H1 (cell line): ENCODE results near the gene IL17RA. TPM values are rescaled to one million over a fixed set of nuclear protein-coding genes. Genes with fewer than 3 reads are reported as not detected.
A peak's percentile ranks its signal among the peaks of the same experiment; 100 is the strongest.

Source experiments
- CHD7 ChIP-seq: fragments of 300-600 bp; sonication (generic); IDR thresholded peaks from 2 replicates; pipeline ENCODE4 v1.7.1; 2012; ENCODE audit warnings: low read length, moderate library complexity, mild to moderate bottlenecking, inconsistent platforms; ENCODE audit not compliant: insufficient replicate concordance
- CTCF ChIP-seq, 3 experiments: IDR thresholded peaks; 1 replicate in 2 of 3; 2 replicates in 1 of 3; pipeline versions ENCODE4 v1.5.1 to v1.6.1; 2011; ENCODE audit warnings: low read length in 3 of 3, mild to moderate bottlenecking in 3 of 3, inconsistent platforms in 2 of 3, low read depth in 1 of 3, moderate library complexity in 1 of 3; ENCODE audit not compliant: insufficient read depth in 1 of 3; ENCODE audit errors: control extremely low read depth in 1 of 3
- RXRA ChIP-seq: IDR thresholded peaks from 2 replicates; pipeline ENCODE4 v1.6.1; 2011; ENCODE audit warnings: low read depth, mild to moderate bottlenecking, low read length, moderate library complexity; ENCODE audit not compliant: insufficient read depth
- SRF ChIP-seq: IDR thresholded peaks from 2 replicates; pipeline ENCODE4 v1.6.1; 2011; ENCODE audit warnings: mild to moderate bottlenecking, low read depth, low read length, moderate library complexity
- TAF1 ChIP-seq: IDR thresholded peaks from 2 replicates; pipeline ENCODE4 v1.6.1; 2011; ENCODE audit warnings: mild to moderate bottlenecking, low read depth, low read length
- TCF12 ChIP-seq: IDR thresholded peaks from 2 replicates; pipeline ENCODE4 v1.6.1; 2011; ENCODE audit warnings: low read depth, mild to moderate bottlenecking, low read length
- polyA plus RNA-seq, 7 experiments: library from polyadenylated mRNA; depleted of rRNA in 3 of 7; stranded (reverse) in 5 of 7; unstranded in 2 of 7; fragments of >200 nt in 5 of 7; fragments of 200-250 nt in 2 of 7; gene quantifications; 1 replicate in 5 of 7; 2 replicates in 1 of 7; 4 replicates in 1 of 7; pipeline versions ENCODE4 v1.2.1 to v1.2.3, GENCODE V29; 2011 to 2013; ENCODE audit warnings: missing spikeins in 2 of 7, mixed read lengths in 2 of 7
- total RNA-seq: library from RNA; stranded (reverse); fragmentation: NEBNext Ultra II Directional; extraction: Animal tissue kit (Norgen Biotek cat#: 25700); gene quantifications from 2 replicates; pipeline ENCODE4 v1.2.1, GENCODE V29; 2021

The IL17RA gene
- total and polyA plus RNA-seq, 2 of the 8 experiments (the other 6 are each of a cell fraction or from before 2014, with no cell fraction given): 5.6 to 9.9 TPM

GRCh38 chr22:17121233-17122195 lies 36.7 kb downstream of the IL17RA start, which contains the start of gene TMEM121B (continued):
- no peak for TF ChIP-seq CHD7
- TF ChIP-seq TCF12: no peak
- TF ChIP-seq CTCF (IDR thresholded peaks at IDR 0.05; ENCODE audit: control extremely low read depth in 1 of 3, insufficient read depth in 1 of 3, low read depth in 1 of 3, low read length in 3 of 3): no peak
- TF ChIP-seq SRF: no peak
- TF ChIP-seq RXRA: 0 out of 2 replicates have a peak, but pooled peaks have one; percentile 20
- TF ChIP-seq TAF1: peak; percentile 63
